GM21717 (cell line): Measurements from ENCODE around the gene OSTC.

ENCODE experiments used
- ATAC-seq: cut with Tn5 transposase; IDR thresholded peaks from one replicate; pipeline ENCODE4 v1.9.1; 2021; ENCODE audit warnings: mild to moderate bottlenecking, moderate library complexity; ENCODE audit not compliant: unreplicated experiment

The OSTC gene

DNA sequence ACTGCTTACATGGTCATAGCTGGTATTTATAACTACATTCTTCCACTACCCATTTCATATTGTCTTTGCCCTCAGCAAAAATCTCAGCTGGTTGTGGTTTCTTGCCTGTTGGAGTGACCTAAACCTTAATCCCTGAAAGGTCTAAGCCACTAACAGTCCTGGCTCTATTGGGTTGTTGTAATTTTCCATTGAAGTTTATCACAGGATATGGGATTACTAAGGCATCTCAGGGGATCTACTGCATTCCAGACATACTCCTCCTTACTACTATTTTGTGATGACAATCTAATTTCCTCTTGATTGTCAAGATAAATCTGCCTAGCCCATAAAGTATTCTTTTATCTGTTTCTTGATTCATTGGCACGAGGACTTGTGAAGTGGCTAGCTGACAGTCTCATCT, 6.2 kb upstream of the OSTC start:
- no peak for ATAC-seq

DNA sequence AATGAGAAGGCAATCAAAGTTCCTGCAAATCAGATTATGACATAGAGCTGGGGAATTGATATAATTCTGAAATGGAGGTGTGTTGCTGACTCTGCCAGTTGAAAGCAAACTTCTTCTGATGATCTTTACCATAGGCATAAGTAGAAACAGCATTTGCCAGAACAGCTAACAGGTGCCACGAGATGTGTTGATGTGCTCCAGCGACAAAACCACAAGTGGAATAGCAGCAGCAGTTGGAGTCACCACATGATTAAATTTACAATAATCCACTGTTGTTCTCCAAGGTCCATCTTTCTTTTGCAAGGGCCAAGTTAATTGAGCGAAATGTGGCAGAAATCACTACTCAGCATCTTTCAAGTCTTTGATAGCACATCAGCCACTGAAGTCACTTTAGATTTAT, 3.7 kb upstream of the OSTC start:
- ATAC-seq, result no peak

DNA sequence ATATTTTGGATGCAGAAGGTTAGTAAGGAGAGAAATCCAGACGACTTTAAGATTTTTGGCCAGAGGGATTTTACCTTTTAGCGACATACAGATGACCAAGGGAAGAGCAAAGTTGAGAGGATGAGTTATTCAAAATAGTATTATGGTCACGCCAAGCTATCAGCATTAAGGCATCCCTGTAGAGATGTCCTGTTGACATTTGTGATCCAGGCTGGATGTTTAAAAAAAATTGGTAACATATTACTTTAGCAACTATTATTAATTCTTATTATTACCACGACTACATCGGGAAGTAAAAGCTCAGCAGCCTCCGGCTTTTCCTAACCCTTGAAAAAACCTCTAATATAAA, 562 bp upstream of the OSTC start:
- peak; percentile 22 for ATAC-seq

DNA sequence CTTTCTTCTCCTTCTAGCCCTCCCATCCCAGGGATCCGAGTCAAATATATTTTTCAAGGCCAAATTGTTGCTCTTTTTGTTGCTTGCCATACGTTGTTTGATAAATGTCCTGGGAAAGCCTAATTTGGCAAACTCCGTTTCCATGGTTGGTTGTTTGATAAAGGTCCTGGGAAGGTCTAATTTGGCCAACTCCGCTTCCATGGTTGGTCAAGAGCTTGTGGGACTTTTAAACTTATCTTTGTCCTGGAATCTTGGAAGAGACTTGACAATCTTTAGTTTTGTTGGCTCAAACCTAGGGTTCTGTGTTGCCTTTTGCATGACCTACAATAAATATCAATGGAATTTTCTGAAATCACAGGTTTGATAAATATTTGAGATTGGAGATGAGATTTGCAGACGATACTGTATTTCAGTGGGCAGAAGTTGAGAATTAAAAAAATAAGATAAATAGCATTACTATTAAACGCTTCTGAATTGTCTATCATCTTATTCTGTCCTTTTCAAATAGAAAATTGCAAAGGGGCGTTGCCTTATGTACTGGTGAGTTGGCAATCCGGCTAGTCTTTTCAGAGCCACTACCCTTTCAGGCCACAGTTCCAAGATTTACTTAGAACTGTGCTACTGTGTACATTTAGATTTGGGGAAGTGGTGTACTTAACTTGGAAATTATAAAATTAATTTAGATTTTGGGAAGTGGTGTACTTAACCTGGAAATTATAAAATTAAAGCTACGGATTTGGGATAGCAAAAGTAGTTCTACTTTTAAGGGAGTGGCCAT, 804 bp downstream of the OSTC start:
- ATAC-seq, result no peak

DNA sequence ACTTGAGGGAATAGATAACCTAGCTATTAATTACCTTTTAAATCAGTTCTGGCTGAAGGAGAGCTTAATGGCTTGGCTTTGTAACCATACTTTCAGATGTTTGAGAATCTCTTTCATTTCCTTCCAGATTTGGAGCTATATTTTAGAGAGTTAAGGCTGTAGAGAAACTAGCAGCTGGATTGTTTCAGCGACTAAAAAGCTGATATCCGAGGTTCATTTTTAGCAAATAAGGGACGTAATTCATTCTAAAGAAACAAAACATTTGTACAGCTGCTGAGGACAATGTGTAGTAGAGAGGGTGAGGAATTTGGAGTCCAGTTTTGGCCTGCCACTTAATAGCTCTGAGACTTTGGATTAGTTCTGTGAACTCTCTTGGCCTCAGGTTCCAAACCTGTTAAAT, 12.2 kb downstream of the OSTC start:
- ATAC-seq, result no peak

DNA sequence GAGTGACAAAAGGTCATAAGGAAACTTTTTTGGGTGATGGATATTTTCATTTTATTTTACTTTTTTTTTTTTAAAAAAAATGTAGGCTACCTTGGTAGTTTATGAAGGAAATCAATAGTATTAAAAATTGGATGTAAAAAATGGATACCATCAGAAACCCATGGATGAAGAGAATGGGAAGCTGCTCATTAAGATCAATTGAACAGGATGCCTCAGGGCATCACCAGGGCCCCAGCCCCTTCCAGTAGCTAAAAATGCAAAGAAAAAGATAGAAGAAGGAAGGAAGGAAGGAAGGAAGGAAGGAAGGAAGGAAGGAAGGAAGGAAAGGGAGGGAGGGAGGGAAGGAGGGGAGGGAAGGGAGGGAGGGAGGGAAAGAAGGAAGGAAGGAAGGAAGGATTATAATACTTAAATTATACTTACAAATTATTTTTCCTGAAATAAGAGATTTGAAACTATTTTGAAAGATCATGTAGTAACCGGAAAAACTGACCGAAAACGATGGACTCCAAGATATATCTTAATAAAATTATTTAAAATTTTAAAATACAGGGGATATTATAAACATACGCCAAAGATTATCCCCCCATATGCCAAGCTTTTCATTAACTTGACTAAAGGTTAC, 24.1 kb downstream of the OSTC start:
- no peak for ATAC-seq

DNA sequence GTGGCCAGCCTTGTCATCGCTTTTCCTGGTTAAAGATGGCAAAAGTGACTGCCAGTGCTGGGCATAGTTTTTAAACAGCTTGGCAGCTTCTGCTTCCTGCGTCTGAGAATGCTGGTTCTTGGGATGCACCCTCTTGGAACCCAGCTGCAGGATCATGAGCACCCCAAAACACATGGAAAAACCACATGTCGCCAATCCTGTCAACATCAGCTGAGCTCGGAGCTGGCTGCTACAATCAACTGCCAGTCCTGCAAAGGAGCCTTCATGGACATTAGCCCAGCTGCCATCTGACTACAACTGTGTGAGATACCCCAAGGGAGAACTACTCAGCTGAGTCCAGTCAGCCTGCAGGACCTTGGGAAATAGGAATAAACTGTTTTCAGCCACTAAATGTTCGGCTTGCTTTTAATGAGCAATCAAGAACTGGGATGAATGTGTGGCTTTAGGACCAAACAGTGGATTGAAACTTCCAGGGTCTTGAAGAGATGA, 31.0 kb downstream of the OSTC start:
- ATAC-seq, result no peak

DNA sequence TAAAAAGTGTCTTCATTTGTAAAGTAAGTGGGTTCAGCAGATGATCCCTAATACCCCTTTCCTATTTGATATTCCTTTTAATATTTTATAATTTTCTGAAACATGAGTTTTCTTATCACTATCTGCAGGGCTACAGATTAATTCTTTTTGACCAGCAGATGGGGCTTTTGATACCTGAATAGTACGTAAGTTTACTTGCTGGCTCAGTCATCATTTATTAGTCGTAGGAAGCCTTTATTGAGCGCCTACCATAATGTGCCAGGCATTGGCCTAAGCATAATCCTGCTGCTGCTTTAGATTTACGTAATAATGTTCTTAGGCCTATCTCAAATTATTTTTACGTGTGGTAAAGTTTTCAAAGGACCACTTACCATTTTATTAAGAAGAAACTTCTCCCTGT, 33.1 kb downstream of the OSTC start:
- ATAC-seq, result no peak

DNA sequence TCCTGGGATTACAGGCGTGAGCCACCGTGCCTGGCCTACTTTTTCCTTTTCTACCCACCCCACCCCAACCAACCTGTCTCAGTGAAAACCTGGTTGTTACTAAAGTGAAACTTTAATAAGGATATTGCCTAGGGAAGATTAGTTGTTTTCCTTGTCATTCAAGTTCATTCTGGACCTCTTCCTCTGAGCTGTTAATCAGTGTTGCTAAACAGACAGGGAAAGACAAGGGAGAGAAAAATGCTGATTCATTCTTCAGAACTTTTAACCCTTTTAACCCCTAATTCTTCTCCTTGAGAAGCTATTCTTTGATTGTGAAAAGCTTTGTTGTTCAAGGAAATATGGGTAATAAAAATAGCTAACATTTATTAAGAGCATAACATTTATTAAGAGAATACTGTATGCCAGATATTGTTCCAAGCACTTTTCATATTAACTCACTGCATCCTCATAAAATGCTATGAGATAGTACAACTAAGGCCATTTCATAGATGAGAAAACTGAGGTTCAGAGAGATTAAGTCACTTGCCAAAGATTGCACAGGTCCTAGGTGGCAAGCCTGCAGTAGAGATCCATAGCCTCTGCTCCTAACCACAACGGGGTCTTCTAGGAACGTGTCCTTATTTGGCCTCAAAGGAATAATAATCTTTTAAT, 34.8 kb downstream of the OSTC start:
- ATAC-seq, result no peak

DNA sequence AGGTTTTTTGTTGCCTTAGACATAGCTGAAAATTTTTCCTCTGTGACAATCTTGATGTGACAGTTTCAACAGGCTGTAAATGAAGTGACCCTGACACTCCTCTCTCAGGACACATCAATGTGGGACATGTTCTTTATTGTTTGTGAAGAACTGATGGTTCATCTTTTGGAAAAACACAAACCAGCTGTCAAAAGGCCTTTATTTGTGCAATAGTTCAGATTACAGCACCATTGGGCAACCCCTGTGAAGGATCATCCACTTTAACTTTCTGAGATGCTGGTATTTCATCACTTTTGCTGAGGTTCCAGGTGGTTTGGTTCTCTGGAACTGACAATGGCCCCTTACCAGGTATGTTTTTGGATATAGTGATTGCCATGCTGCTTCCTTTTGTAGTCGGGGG, 40.3 kb downstream of the OSTC start:
- ATAC-seq, result no peak

DNA sequence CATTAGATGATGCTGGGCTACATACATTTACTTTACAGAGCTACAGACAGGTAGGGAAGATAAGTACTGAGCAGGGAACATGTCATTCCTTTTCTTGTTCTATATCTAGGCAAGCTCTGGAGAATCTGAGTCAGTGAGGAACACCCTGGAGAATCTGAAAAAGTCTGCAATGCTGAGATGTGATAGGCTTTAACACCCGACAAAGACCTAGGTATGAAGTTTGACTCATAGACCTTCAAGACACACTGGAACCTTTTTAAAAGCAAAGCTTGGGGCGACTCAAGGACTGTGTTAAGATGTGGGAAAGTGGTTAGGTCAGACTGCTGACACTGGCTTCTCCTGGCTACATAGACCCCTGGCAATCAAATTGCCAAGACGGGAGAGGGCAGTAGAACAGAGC, 42.8 kb downstream of the OSTC start:
- ATAC-seq, result no peak

DNA sequence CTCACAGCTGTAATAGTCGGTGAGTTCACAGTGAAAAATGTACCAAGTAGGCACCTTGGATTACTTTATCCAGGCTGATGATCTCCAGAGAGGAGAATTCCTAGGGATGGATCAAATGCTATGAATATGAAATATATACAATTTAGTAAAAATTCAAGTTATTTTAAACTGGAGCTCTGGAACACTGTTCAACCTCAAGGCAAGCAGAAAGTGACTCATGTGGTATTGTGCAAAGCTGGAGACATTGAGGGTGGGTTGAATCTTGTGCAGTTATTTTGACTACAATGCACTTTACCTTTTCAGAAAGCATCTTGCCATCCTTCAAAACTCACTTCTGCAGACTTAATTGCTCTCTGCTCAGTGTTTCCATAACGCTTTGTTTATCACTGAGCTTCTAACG, 43.4 kb downstream of the OSTC start:
- no peak for ATAC-seq

DNA sequence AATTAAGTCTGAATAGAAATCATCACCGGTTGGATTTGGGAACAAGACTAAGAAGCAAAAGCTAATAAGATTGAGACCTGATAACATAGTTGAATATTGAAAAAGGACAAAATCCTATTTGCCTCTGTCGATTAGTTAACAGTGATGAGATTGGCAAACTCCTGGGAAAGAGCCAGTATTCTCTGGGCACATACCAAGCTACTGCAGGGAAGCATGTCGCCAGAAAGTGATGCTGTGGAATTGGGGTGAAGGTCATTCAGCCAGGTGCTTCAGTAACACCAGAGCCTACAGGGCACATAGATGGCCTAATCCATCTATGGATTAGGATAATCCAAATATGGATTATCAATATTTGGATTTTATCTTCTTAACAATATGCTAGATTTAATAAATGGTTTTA, 44.0 kb downstream of the OSTC start:
- no peak for ATAC-seq

DNA sequence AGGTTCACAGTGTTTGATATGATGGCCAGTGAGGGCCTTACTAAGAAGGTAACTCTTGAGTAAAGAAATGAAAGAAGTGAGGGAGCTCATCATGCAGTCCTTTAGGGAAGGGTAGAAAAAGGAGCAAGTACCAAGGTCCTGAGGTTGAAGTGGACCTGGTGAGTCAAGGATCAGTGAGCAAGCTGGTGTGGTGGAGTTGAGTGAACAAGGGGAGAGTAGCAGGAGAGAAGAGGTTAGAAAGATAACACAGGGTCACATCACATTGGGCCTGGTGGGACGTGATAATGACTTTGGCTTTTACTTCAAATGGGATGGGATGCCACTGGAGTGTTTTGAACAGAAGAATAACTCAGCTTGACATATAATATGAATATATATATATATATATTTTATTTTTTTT, 44.7 kb downstream of the OSTC start:
- ATAC-seq, result no peak

DNA sequence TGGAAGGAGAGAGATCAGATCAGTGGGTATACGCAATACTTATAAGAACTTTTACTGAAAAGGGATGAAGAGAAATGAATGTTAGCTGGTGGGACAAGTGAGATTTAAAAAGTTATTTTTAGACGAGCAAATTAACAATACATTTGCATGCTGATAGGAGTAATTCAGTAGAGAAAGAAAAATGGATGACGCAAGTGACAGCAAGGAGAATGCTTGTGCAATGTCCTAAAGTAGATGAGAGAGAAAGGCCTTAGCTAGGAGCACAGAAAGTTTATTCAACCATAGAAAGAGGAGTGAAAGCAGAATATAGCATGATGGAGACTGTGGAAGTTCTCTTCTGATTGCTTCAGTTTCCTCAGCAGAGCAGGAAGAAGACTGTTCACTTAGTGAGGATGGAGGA, 45.8 kb downstream of the OSTC start:
- ATAC-seq, result no peak

DNA sequence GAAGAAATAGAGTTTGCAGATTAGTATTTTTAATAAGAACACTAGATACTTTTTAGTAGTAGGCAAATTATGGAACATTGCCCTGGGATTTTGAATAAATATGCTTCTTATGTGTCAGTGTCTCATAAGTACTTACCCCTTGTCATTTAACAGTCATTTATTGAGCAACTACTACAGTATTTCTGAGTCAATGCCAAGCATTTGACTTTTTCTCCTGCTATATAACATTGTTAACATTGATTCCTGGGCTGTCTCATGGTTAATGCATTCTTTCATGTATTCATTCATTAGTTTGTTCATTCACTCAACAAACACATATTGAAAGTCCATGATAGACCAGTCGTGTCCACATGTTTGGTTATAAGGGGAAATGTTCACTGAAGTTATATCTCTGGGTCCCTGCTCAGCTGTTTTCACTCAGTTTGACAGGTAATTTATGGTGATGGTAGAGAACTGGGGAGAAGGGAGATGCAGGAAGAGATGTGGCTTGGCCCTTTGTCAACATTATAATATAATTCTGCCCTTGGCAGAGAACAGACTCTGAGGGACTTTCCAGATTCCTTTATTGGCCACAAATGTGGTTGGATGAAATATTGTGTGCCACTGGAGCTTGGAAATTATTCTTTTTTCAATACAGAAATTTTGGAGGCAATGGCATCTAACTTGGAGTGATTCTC, 49.8 kb downstream of the OSTC start:
- ATAC-seq, result no peak

DNA sequence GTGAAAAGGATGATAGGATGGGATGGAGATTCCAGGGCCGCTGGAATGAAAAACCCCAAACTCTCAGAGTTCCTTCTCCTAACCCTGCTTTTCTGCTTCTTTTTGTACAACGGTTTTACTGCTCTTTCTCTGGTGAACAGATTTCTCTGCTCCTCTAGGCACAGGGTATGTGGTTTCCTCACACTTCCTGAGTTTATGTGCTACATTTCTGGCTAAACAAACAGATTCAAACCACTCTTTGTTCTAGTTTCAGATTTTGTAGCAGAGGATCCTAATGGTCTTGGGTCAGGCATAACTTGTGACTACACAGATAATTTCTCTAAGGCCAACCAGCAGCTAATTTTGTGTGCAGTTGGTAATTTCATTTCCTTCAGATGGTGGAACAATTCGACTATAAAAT, 52.6 kb downstream of the OSTC start:
- no peak for ATAC-seq

DNA sequence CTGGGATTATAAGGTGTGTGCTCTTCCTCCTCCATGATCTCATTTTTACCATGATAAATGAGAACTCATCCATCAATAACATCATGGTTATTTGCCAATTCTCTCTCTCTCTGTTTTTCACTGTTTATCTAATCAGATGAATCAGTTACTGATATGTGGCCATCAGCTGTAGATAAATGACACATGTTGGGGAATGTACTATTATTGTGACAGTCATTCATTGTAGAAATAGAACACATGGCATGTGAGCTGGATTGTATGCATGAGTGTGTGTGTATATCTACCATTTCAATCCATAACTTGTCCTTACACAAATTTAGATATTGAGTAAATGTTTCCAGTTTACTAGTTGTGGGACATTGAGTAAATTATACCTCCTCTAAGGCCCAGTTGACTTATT, 53.0 kb downstream of the OSTC start:
- no peak for ATAC-seq

DNA sequence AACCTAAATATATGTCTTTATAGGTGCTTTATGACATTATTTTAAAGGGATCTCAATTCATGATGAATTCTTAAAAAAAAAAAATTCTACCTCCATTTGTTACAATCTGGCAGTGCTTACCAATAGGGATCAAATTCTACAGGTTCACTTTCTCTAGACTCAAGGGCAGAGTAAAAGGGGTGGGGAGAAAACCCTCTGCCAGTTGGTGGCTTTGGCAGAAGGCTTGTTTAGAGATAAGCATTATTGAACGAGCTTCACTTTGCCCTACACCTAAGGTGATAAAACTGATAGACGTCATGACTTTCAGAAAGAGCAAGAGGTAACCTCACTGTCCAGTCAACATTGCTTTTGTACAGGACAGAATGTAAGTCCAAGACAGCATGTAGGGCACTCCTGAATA, 53.6 kb downstream of the OSTC start:
- ATAC-seq, result no peak

DNA sequence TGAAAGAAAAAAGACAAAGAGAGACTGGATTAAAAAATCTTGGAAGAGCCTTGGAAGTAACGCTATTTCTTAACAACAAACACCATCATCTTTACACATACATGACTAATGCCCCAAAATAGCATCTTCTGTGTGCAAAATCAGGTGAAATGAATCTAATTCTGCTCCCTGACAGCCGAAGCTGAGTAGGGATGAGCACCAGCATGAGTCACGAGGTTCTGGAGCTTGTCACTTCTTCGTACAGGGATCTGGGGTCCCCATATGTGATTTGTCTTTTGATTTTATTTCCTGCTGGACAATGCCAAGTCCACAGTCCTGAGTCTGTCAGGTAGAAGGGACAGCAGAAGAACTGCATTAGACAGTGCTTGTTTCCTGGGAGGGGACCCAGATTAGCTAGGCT, 55.9 kb downstream of the OSTC start:
- no peak for ATAC-seq

DNA sequence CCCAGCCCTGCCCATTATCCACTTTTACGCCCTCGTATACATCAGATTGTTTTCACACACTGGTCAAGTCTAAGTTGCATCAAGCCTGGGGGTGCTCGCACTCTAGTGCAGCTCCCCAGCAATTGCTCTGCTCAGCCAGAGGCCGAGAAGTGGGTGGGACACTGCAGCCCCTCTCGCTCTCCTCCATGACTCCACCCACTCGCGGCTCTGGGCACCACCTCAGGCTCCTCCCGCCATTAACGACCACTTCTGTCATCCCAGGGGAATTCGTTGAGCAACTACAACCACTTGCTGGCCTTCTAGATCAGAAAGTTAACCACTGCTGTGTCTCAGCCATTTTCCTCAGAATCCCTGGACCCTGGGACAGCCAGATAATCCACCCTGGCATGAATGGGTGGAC, 58.8 kb downstream of the OSTC start:
- ATAC-seq, result no peak

DNA sequence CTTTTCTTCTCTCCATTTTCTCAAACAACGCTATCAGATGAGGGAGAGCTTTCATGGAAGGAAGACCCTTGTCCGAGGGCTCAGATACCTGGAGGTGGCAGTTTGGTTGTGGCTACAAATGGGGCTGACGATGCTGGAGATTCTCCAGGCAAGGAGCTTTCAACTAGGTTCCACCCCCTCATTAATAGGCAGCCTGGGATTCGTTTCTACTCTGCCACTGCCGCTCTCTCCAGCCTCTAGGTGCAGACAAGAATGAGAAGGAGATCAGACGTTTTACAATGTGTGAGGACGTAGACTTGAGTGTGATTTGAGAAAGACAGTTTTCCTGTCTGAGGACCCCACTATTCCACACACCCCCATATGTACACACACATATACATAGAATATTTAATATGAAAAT, 59.3 kb downstream of the OSTC start:
- no peak for ATAC-seq
